Astrocyte (in vitro differentiated cells and primary cell): ENCODE data around the gene BSND. TPM values are rescaled to one million over a fixed set of nuclear protein-coding genes. Genes with fewer than 3 reads are reported as not detected.

Experiments used
- DNase-seq: peaks from one replicate; pipeline ENCODE4 v3.0.0-alpha.2; 2010; ENCODE audit warnings: low read depth
- FAIRE-seq: peaks from 2 replicates; lab custom pipeline; 2011; peaks lifted over from hg19 to GRCh38; lab: Jason Lieb, UNC
- H2AFZ ChIP-seq: 2 replicates; pipeline ENCODE4 v1.6.0; 2012; ENCODE audit warnings: low read depth, low read length, inconsistent platforms
- H3K27ac ChIP-seq: 2 replicates; pipeline ENCODE4 v1.5.1; 2011; ENCODE audit warnings: low read depth, low read length, inconsistent platforms
- H3K27me3 ChIP-seq: 2 replicates; pipeline ENCODE4 v1.6.0; 2011; ENCODE audit warnings: low read length, inconsistent platforms; ENCODE audit not compliant: insufficient read depth
- H3K36me3 ChIP-seq: 2 replicates; pipeline ENCODE4 v1.5.1; 2011; ENCODE audit warnings: low read length, inconsistent platforms; ENCODE audit not compliant: insufficient read depth
- H3K4me1 ChIP-seq: 2 replicates; pipeline ENCODE4 v1.5.1; 2011; ENCODE audit warnings: low read length, inconsistent platforms; ENCODE audit not compliant: insufficient read depth
- H3K4me2 ChIP-seq: 2 replicates; pipeline ENCODE4 v1.6.0; 2012; ENCODE audit warnings: low read length, inconsistent platforms
- H3K4me3 ChIP-seq: 2 replicates; pipeline ENCODE4 v1.5.1; 2011; ENCODE audit warnings: low read depth, mild to moderate bottlenecking, low read length, inconsistent platforms; ENCODE audit not compliant: insufficient read depth
- H3K79me2 ChIP-seq: 2 replicates; pipeline ENCODE4 v1.6.0; 2012; ENCODE audit warnings: mild to moderate bottlenecking, low read length, inconsistent platforms; ENCODE audit not compliant: insufficient read depth
- H3K9ac ChIP-seq: 2 replicates; pipeline ENCODE4 v1.6.0; 2012; ENCODE audit warnings: mild to moderate bottlenecking, low read length, inconsistent platforms
- H3K9me3 ChIP-seq: 2 replicates; pipeline ENCODE4 v1.5.1; 2012; ENCODE audit warnings: low read depth, mild to moderate bottlenecking, low read length, inconsistent platforms; ENCODE audit not compliant: insufficient read depth
- H4K20me1 ChIP-seq: 2 replicates; pipeline ENCODE4 v1.6.0; 2012; ENCODE audit warnings: low read length, inconsistent platforms; ENCODE audit not compliant: insufficient read depth
- H3K27ac Mint-ChIP-seq: one replicate; pipeline ENCODE4 v1.8.0; 2021; ENCODE audit warnings: mild to moderate bottlenecking, mixed read lengths; ENCODE audit not compliant: unreplicated experiment
- H3K27me3 Mint-ChIP-seq: one replicate; pipeline ENCODE4 v1.8.0; 2021; ENCODE audit warnings: low read depth, mixed read lengths; ENCODE audit not compliant: unreplicated experiment
- H3K36me3 Mint-ChIP-seq: one replicate; pipeline ENCODE4 v1.8.0; 2021; ENCODE audit warnings: low read depth, mixed read lengths; ENCODE audit not compliant: unreplicated experiment
- H3K4me1 Mint-ChIP-seq: one replicate; pipeline ENCODE4 v1.8.0; 2021; ENCODE audit warnings: low read depth, mixed read lengths; ENCODE audit not compliant: unreplicated experiment
- H3K4me3 Mint-ChIP-seq: one replicate; pipeline ENCODE4 v1.8.0; 2021; ENCODE audit warnings: mild to moderate bottlenecking, moderate library complexity, mixed read lengths; ENCODE audit not compliant: unreplicated experiment
- H3K9me3 Mint-ChIP-seq: one replicate; pipeline ENCODE4 v1.8.0; 2021; ENCODE audit warnings: mild to moderate bottlenecking, mixed read lengths; ENCODE audit not compliant: unreplicated experiment
- EZH2 ChIP-seq: IDR thresholded peaks from 2 replicates; pipeline ENCODE4 v1.6.1; 2012; ENCODE audit warnings: mild to moderate bottlenecking, low read length, inconsistent platforms; ENCODE audit not compliant: insufficient read depth
- total RNA-seq: library from RNA; stranded (reverse); gene quantifications from 2 replicates; pipeline ENCODE4 v1.2.1, GENCODE V29; 2021
- TF ChIP-seq, protein P1 (sequence below): IDR thresholded peaks from 2 replicates; pipeline ENCODE4 v1.5.1; 2011; ENCODE audit warnings: low read depth, mild to moderate bottlenecking, inconsistent platforms, low read length, moderate library complexity; ENCODE audit not compliant: insufficient read depth

The BSND gene
- total RNA-seq, 1 donor from 2014 or later, result not detected

DNA sequence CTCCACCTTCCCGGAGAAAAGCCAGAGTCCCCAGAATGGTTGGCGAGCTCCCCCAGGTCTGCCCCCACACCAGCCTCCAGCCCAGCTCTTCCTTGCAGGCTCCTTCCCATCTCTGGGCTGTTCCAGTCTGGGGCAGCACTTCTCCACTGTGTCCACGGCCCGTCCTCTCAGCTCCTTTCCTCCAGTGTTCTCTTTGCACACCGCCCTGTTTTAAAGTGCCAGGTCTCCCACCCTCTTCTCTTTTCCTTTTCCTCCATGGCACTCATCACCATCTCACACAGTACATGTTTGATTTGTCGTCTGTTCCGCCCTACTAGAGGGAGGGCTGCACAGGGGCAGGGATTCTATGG lies 34.5 kb downstream of the BSND start:
- H3K79me2 ChIP-seq, result no peaks in the 10 kb centered on the region
- H3K9me3 ChIP-seq, result no peaks in the 10 kb centered on the region
- DNase-seq, result no peak
- no peak for FAIRE-seq
- no peaks in the 10 kb centered on the region for H4K20me1 ChIP-seq
- Mint-ChIP-seq H3K27me3 (peaks cover 46% of the 10 kb centered on the region), H3K36me3 (peaks cover 9% of the 10 kb centered on the region), H3K4me3 (no peak overlapping the region), H3K27ac (no peak overlapping the region), H3K4me1 (no peaks in the 10 kb centered on the region), H3K9me3 (peaks cover 16% of the 10 kb centered on the region)
- H3K27me3 ChIP-seq, result peaks cover 54% of the 10 kb centered on the region
- no peak overlapping the region for H3K9ac ChIP-seq
- no peak overlapping the region for H2AFZ ChIP-seq
- H3K4me1 ChIP-seq, result no peaks in the 10 kb centered on the region
- no peaks in the 10 kb centered on the region for H3K36me3 ChIP-seq
- H3K4me2 ChIP-seq, result no peak overlapping the region
- TF ChIP-seq, protein P1, sequence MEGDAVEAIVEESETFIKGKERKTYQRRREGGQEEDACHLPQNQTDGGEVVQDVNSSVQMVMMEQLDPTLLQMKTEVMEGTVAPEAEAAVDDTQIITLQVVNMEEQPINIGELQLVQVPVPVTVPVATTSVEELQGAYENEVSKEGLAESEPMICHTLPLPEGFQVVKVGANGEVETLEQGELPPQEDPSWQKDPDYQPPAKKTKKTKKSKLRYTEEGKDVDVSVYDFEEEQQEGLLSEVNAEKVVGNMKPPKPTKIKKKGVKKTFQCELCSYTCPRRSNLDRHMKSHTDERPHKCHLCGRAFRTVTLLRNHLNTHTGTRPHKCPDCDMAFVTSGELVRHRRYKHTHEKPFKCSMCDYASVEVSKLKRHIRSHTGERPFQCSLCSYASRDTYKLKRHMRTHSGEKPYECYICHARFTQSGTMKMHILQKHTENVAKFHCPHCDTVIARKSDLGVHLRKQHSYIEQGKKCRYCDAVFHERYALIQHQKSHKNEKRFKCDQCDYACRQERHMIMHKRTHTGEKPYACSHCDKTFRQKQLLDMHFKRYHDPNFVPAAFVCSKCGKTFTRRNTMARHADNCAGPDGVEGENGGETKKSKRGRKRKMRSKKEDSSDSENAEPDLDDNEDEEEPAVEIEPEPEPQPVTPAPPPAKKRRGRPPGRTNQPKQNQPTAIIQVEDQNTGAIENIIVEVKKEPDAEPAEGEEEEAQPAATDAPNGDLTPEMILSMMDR, result no peak
- no peak for TF ChIP-seq EZH2
- no peak overlapping the region for H3K4me3 ChIP-seq
- no peak overlapping the region for H3K27ac ChIP-seq

DNA sequence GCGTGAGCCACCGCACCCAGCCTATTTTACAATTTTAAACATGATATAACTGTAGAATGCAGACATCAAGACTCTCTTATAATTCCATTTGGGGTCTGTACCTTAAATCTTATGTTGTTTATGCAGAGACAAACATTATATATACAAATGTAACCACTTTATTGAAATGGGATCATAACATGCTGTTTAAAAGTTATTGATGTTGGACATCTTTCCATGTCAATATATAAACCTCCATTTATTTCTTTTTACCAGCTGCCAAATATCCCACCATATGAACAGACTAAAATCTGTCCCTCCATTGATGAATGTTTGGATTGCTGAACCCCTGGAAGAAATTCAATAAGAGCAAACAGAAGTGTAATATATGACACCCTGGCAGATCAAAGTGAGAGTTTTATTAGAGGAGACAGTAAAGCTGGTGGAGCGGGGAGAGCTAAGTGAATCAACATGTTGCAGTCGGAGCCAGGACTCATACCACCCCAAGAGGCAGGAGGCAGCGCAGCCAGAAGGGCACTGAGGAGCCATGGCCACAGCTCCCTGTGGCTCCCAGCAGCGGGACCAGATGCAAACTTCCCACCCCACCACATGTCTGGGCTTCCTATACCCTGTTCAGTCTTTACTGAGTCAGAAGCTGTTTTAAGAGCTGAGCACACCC lies 35.9 kb downstream of the BSND start:
- peaks cover 67% of the 10 kb centered on the region for H3K27me3 ChIP-seq
- TF ChIP-seq EZH2, result no peak
- TF ChIP-seq, protein P1, result no peak
- H3K4me1 ChIP-seq, result peaks cover 3% of the 10 kb centered on the region
- Mint-ChIP-seq H3K4me1 (peaks cover 2% of the 10 kb centered on the region), H3K27ac (no peak overlapping the region), H3K27me3 (peaks cover 55% of the 10 kb centered on the region), H3K4me3 (no peak overlapping the region), H3K9me3 (peaks cover 13% of the 10 kb centered on the region), H3K36me3 (peaks cover 9% of the 10 kb centered on the region)
- FAIRE-seq (no peak), DNase-seq (no peak)
- H3K4me2 ChIP-seq, result no peak overlapping the region
- H3K36me3 ChIP-seq, result no peaks in the 10 kb centered on the region
- no peak overlapping the region for H3K27ac ChIP-seq
- no peaks in the 10 kb centered on the region for H4K20me1 ChIP-seq
- no peak overlapping the region for H3K9ac ChIP-seq
- no peaks in the 10 kb centered on the region for H3K9me3 ChIP-seq
- no peak overlapping the region for H2AFZ ChIP-seq
- no peaks in the 10 kb centered on the region for H3K79me2 ChIP-seq
- no peak overlapping the region for H3K4me3 ChIP-seq

DNA sequence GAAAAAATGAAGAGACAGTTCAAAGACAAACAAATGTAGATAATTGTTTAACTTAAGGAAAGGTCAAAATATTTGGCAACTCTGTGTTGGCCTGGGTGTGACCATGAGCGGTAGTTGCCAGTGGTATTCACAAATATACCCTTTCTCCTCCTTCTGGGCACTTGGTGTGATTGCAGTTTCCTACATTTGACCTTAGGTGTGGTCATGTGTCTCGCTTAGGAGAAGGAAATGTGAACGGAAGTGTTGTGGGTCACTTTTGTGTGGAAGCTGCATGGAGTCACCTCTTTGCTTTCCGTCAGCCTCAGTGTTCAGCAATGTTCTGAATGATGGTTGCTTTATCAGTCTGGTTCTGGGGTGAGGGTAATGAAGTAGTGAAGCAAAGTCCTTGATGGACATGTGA lies 37.2 kb downstream of the BSND start:
- H3K79me2 ChIP-seq, result no peaks in the 10 kb centered on the region
- H4K20me1 ChIP-seq, result no peaks in the 10 kb centered on the region
- no peak overlapping the region for H3K4me2 ChIP-seq
- Mint-ChIP-seq H3K27me3 (peaks cover 62% of the 10 kb centered on the region), H3K36me3 (peaks cover 9% of the 10 kb centered on the region), H3K4me3 (no peak overlapping the region), H3K9me3 (peaks cover 8% of the 10 kb centered on the region), H3K27ac (no peak overlapping the region), H3K4me1 (peaks cover 2% of the 10 kb centered on the region)
- FAIRE-seq (no peak), DNase-seq (no peak)
- no peaks in the 10 kb centered on the region for H3K9me3 ChIP-seq
- no peak overlapping the region for H3K9ac ChIP-seq
- no peak overlapping the region for H2AFZ ChIP-seq
- H3K4me1 ChIP-seq, result peaks cover 10% of the 10 kb centered on the region
- H3K4me3 ChIP-seq, result no peak overlapping the region
- TF ChIP-seq, protein P1, result no peak
- TF ChIP-seq EZH2, result no peak
- no peak overlapping the region for H3K27ac ChIP-seq
- peaks cover 74% of the 10 kb centered on the region for H3K27me3 ChIP-seq
- no peaks in the 10 kb centered on the region for H3K36me3 ChIP-seq
